SK-N-SH (cell line): ENCODE results near the gene TRIM28. TPM values are rescaled to one million over a fixed set of nuclear protein-coding genes. Genes with fewer than 3 reads are reported as not detected.

Experiments
- CTCF ChIA-PET: fragments of 300-600, 350-600 bp; formaldehyde crosslinking; extraction: SDS; loops from one replicate; lab custom pipeline; 2021; lab: Yijun Ruan, JAX
- POLR2A ChIA-PET: fragments of 350-600 bp; sonication (Branson Sonifier 250); formaldehyde crosslinking; extraction: SDS; loops from one replicate; lab custom pipeline; 2020; ENCODE audit warnings: antibody characterized with exemption, inconsistent platforms; lab: Yijun Ruan, JAX
- DNase-seq: peaks from one replicate; pipeline ENCODE4 v3.0.0; 2012
- H2AFZ ChIP-seq: fragments of 200-600 bp; sonication (generic); 2 replicates; pipeline ENCODE4 v1.8.1; 2016; ENCODE audit warnings: antibody characterized with exemption, mild to moderate bottlenecking, low read depth
- H3F3A ChIP-seq: fragments of 200-600 bp; sonication (generic); replicated peaks from 2 replicates; pipeline ENCODE3; 2016; ENCODE audit warnings: antibody characterized with exemption, mild to moderate bottlenecking; ENCODE audit not compliant: insufficient read depth
- H3K27ac ChIP-seq, 2 experiments: fragments of 200-500 bp in 1 of 2; fragments of 200-600 bp in 1 of 2; sonication (Bioruptor generic) in 1 of 2; sonication (generic), shearing (Covaris generic) in 1 of 2; 2 replicates each; pipeline versions ENCODE4 v1.5.1 to v1.6.1; 2014 to 2016; ENCODE audit warnings: low read depth in 2 of 2, inconsistent platforms in 1 of 2, low read length in 1 of 2, mild to moderate bottlenecking in 1 of 2, mixed read lengths in 1 of 2
- H3K27me3 ChIP-seq: fragments of 200-600 bp; sonication (generic), shearing (Covaris generic); 2 replicates; pipeline ENCODE4 v1.6.1; 2016; ENCODE audit warnings: mixed run types; ENCODE audit not compliant: insufficient read depth
- H3K36me3 ChIP-seq, 2 experiments: fragments of 200-500 bp in 1 of 2; fragments of 200-600 bp in 1 of 2; sonication (Bioruptor generic) in 1 of 2; sonication (generic) in 1 of 2; replicated peaks in 1 of 2; 2 replicates each; pipeline versions ENCODE3 to v1.5.1; 2014 to 2016; ENCODE audit warnings: low read length in 1 of 2, mild to moderate bottlenecking in 1 of 2; ENCODE audit not compliant: insufficient read depth in 2 of 2, control insufficient read depth in 1 of 2
- H3K4me1 ChIP-seq, 2 experiments: fragments of 200-500 bp in 1 of 2; fragments of 200-600 bp in 1 of 2; sonication (Bioruptor generic) in 1 of 2; sonication (generic), shearing (Covaris generic) in 1 of 2; 2 replicates each; pipeline versions ENCODE4 v1.5.1 to v1.6.1; 2014 to 2016; ENCODE audit warnings: low read depth in 1 of 2, low read length in 1 of 2, mixed run types in 1 of 2; ENCODE audit not compliant: insufficient read depth in 2 of 2, control insufficient read depth in 1 of 2
- H3K4me2 ChIP-seq: fragments of 200-600 bp; sonication (generic), shearing (Covaris generic); 2 replicates; pipeline ENCODE4 v1.6.1; 2017; ENCODE audit warnings: mixed run types
- H3K4me3 ChIP-seq, 2 experiments: fragments of 200-500 bp in 1 of 2; fragments of 200-600 bp in 1 of 2; sonication (Bioruptor generic) in 1 of 2; sonication (generic), shearing (Covaris generic) in 1 of 2; 2 replicates each; pipeline versions ENCODE4 v1.5.1 to v1.8.1; 2014 to 2016; ENCODE audit warnings: low read depth in 2 of 2, inconsistent platforms in 1 of 2, low read length in 1 of 2, mild to moderate bottlenecking in 1 of 2, mixed read lengths in 1 of 2, moderate library complexity in 1 of 2
- H3K79me2 ChIP-seq: fragments of 200-600 bp; sonication (generic); 2 replicates; pipeline ENCODE4 v1.8.1; 2017; ENCODE audit warnings: mild to moderate bottlenecking; ENCODE audit not compliant: insufficient read depth
- H3K9ac ChIP-seq: fragments of 200-600 bp; sonication (generic); 2 replicates; pipeline ENCODE4 v1.6.1; 2017; ENCODE audit warnings: mixed run types
- H3K9me2 ChIP-seq: fragments of 200-600 bp; sonication (generic); 2 replicates; pipeline ENCODE4 v1.6.1; 2017; ENCODE audit warnings: mixed run types
- H3K9me3 ChIP-seq: fragments of 200-600 bp; sonication (generic); 2 replicates; pipeline ENCODE4 v1.6.1; 2017; ENCODE audit warnings: mixed run types, mild to moderate bottlenecking, moderate library complexity
- H4K20me1 ChIP-seq: fragments of 200-600 bp; sonication (generic); 2 replicates; pipeline ENCODE4 v1.6.1; 2017; ENCODE audit warnings: mild to moderate bottlenecking, mixed run types; ENCODE audit not compliant: insufficient read depth
- EP300 ChIP-seq, 2 experiments: IDR thresholded peaks; 2 replicates each; pipeline versions ENCODE4 v1.4.0 to v1.6.1; 2012; ENCODE audit warnings: borderline replicate concordance in 1 of 2, low read depth in 1 of 2, low read length in 1 of 2
- EZH2phosphoT487 ChIP-seq: fragments of 200-600 bp; sonication (generic); IDR thresholded peaks from 2 replicates; pipeline ENCODE4 v1.6.1; 2017; ENCODE audit warnings: low read depth, mixed run types, mild to moderate bottlenecking, antibody characterized with exemption, moderate library complexity, borderline replicate concordance
- FOSL2 ChIP-seq: IDR thresholded peaks from 2 replicates; pipeline ENCODE4 v1.4.0; 2012; ENCODE audit warnings: low read depth, mild to moderate bottlenecking, moderate library complexity, borderline replicate concordance
- FOXJ3 ChIP-seq: sonication (generic); formaldehyde crosslinking; IDR thresholded peaks from 2 replicates; pipeline ENCODE4 v1.5.1; 2020; ENCODE audit warnings: mild to moderate bottlenecking, missing genetic modification reagents
- FOXM1 ChIP-seq: IDR thresholded peaks from 2 replicates; pipeline ENCODE4 v1.4.0; 2012; ENCODE audit warnings: low read depth, mild to moderate bottlenecking
- GABPA ChIP-seq: IDR thresholded peaks from 2 replicates; pipeline ENCODE4 v1.4.0; 2012; ENCODE audit warnings: low read depth, mild to moderate bottlenecking
- GATA2 ChIP-seq: sonication (generic); formaldehyde crosslinking; IDR thresholded peaks from 2 replicates; pipeline ENCODE4 v1.5.0; 2020; ENCODE audit warnings: mild to moderate bottlenecking, missing genetic modification reagents
- MEF2A ChIP-seq: IDR thresholded peaks from 2 replicates; pipeline ENCODE4 v1.4.0; 2012; ENCODE audit warnings: low read depth, borderline replicate concordance
- NRF1 ChIP-seq: IDR thresholded peaks from 2 replicates; pipeline ENCODE4 v1.6.1; 2012; ENCODE audit warnings: low read depth, mild to moderate bottlenecking, low read length
- RAD21 ChIP-seq: IDR thresholded peaks from 2 replicates; pipeline ENCODE4 v1.6.1; 2012; ENCODE audit warnings: mild to moderate bottlenecking, low read length
- RCOR1 ChIP-seq: fragments of 150-350 bp; IDR thresholded peaks from 2 replicates; pipeline ENCODE4 v1.6.1; 2017; ENCODE audit warnings: antibody characterized with exemption, low read length
- REST ChIP-seq: IDR thresholded peaks from 2 replicates; pipeline ENCODE4 v1.6.1; 2012; ENCODE audit warnings: mild to moderate bottlenecking, low read depth, low read length, moderate library complexity
- RXRA ChIP-seq: IDR thresholded peaks from 2 replicates; pipeline ENCODE4 v1.4.0; 2012; ENCODE audit warnings: low read depth, mild to moderate bottlenecking, borderline replicate concordance
- SIN3A ChIP-seq: IDR thresholded peaks from 2 replicates; pipeline ENCODE4 v1.6.1; 2012; ENCODE audit warnings: low read depth, mild to moderate bottlenecking, low read length, moderate library complexity, borderline replicate concordance
- SMC3 ChIP-seq: IDR thresholded peaks from 2 replicates; pipeline ENCODE4 v1.6.1; 2012; ENCODE audit warnings: low read depth, low read length, improper control_type of control experiment
- TAF1 ChIP-seq: IDR thresholded peaks from 2 replicates; pipeline ENCODE4 v1.6.1; 2012; ENCODE audit warnings: low read depth, mild to moderate bottlenecking, low read length, moderate library complexity, borderline replicate concordance
- TCF12 ChIP-seq: IDR thresholded peaks from 2 replicates; pipeline ENCODE4 v1.4.0; 2012
- TEAD4 ChIP-seq: IDR thresholded peaks from 2 replicates; pipeline ENCODE4 v1.4.0; 2012; ENCODE audit warnings: mild to moderate bottlenecking, borderline replicate concordance; ENCODE audit not compliant: insufficient read depth
- YY1 ChIP-seq: IDR thresholded peaks from 2 replicates; pipeline ENCODE4 v1.4.0; 2012; ENCODE audit warnings: low read depth, mild to moderate bottlenecking
- ZBTB33 ChIP-seq: IDR thresholded peaks from 2 replicates; pipeline ENCODE4 v1.4.0; 2012; ENCODE audit warnings: low read depth, borderline replicate concordance
- WGBS: methylation state at CpG from one replicate; pipeline ENCODE4 v1.1.6; 2017; ENCODE audit warnings: low lambda C conversion rate; 5-methylcytosine and 5-hydroxymethylcytosine counted together
- polyA plus RNA-seq, 3 experiments: library from polyadenylated mRNA; depleted of rRNA; stranded (reverse); fragments of >200 nt; gene quantifications; 2 replicates each; pipeline ENCODE4 v1.2.3, GENCODE V29; 2012
- TF ChIP-seq, protein P1 (sequence below): fragments of 150-350 bp; IDR thresholded peaks from 2 replicates; pipeline ENCODE4 v1.6.1; 2016; ENCODE audit warnings: mild to moderate bottlenecking, low read depth, low read length
- TF ChIP-seq, protein P2 (sequence below): IDR thresholded peaks from 2 replicates; pipeline ENCODE4 v1.4.0; 2012; ENCODE audit warnings: low read depth, borderline replicate concordance

The TRIM28 gene
- polyA plus RNA-seq, 1 of the 3 experiments (the other 2 are of a cell fraction), result 594 TPM

DNA sequence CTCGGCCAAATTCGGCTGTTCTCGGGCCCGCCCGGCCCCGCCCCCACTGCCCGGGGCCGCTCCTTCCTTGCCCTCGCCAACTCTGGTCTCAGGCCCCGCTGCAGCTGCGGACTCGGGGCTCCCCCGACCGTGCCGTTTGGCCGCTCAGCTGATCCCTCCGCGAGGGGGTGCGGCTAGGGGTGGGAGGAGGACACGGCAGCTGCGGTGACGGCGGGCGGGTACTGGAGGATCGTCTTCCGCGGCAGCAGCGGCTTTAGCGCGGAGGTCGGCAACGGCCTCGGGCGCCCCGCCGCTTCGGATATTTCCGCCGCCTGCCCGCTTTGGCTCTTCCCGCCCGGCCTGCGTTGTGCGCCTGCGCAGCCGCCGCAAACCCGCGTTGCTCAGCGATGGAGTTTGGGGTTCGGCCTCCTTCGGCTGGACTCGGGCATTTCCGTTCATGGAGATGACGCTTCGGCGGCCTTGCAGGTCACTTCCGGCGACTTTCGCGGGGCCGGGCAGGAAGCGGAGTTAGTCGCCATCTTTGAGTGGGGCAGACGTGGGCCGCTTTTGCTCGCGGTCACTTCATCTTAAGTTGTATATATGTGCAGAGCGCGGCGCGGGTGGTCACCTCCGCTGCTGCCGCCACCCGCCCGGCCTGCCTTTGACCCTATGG, 14.9 kb downstream of the TRIM28 start (continued):
- peak; percentile 82 for TF ChIP-seq GABPA
- no peak for TF ChIP-seq GATA2

DNA sequence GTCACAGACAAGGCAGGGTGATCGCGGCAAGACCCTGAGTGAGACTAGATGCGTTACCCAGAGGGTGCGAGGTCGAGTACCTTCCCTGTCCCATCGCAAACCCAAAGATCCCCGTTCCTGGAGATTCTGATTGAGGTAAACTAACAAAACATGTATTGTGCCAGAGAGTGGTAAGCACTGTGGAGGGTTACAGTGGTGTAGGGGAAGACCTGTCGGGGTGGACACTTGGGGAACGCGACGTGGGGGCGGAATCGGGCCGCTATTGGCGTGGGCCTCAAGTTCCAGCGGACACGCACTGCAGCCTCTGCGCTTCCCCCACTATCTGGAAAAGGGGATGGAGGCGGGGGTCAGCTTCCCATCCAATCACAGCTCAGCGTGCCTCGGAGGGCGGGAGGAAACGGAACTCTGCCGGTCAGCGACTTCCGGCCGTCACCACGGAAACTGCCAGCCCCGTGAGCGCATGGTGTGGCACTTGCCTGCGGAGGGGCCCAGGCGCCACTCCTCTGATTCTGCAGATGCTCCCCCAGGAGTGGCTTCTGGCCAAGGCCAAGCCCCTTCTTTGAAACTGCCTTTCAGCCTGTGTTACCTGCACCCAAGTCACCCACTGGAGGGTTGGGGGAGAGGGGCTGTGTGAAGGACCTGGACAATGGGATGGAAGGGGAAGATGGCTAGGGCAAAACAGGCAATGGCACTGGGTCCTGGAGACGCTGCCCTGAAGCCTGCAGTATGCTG, 15.6 kb downstream of the TRIM28 start:
- POLR2A ChIA-PET, result interaction anchor here (0.6 to 5.7 kb wide), 8 partner anchors 10 to 45 kb away, joined by 3 to 35 read pairs (median 8); partner anchors contain the start of genes MZF1, TRIM28 and ZBTB45
- TF ChIP-seq NRF1 (no peak), FOSL2 (no peak), FOXM1 (no peak), SMC3 (no peak), TAF1 (peak; percentile 87), RCOR1 (peak; percentile 25), TEAD4 (no peak), FOXJ3 (CRISPR knock-in tag) (no peak), MEF2A (no peak), YY1 (peak; percentile 79), RAD21 (no peak), GABPA (peak; percentile 94), EP300 (IDR thresholded peaks at IDR 0.05; ENCODE audit: borderline replicate concordance in 1 of 2, low read depth in 1 of 2, low read length in 1 of 2) (no peak), ZBTB33 (no peak), GATA2 (no peak), EZH2phosphoT487 (no peak), TCF12 (peak; percentile 6; the same call in 1 of the 2 replicates), RXRA (no peak), SIN3A (peak; percentile 59; the same call in 1 of the 2 replicates), REST (no peak)
- TF ChIP-seq, protein P1, sequence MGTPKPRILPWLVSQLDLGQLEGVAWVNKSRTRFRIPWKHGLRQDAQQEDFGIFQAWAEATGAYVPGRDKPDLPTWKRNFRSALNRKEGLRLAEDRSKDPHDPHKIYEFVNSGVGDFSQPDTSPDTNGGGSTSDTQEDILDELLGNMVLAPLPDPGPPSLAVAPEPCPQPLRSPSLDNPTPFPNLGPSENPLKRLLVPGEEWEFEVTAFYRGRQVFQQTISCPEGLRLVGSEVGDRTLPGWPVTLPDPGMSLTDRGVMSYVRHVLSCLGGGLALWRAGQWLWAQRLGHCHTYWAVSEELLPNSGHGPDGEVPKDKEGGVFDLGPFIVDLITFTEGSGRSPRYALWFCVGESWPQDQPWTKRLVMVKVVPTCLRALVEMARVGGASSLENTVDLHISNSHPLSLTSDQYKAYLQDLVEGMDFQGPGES, result no peak
- TF ChIP-seq, protein P2, sequence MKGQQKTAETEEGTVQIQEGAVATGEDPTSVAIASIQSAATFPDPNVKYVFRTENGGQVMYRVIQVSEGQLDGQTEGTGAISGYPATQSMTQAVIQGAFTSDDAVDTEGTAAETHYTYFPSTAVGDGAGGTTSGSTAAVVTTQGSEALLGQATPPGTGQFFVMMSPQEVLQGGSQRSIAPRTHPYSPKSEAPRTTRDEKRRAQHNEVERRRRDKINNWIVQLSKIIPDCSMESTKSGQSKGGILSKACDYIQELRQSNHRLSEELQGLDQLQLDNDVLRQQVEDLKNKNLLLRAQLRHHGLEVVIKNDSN, result no peak

More for the DNA sequence above, 15.6 kb downstream of the TRIM28 start:
- DNase-seq, result peak; percentile 93
- H3K9me3 ChIP-seq, result no peaks in the 10 kb centered on the region
- H3K36me3 ChIP-seq, result peaks cover 16 to 18% of the 10 kb centered on the region in 2 experiments
- H3F3A ChIP-seq, result peaks cover 36% of the 10 kb centered on the region
- H3K9ac ChIP-seq, result peak overlapping the region; percentile 100
- WGBS, result under 1% methylated on average over 29 of the region's 33 CpGs
- H3K4me1 ChIP-seq, result peaks cover 20 to 67% of the 10 kb centered on the region in 2 experiments; a peak in 3 of 4 replicates
- CTCF ChIA-PET, result no interaction called here
- H4K20me1 ChIP-seq, result peaks cover 9% of the 10 kb centered on the region; the same call in 1 of the 2 replicates
- H3K27me3 ChIP-seq, result no peaks in the 10 kb centered on the region
- H3K4me2 ChIP-seq, result peak overlapping the region; percentile 99
- peak overlapping the region; percentile 99 to 100 for H3K27ac ChIP-seq
- H3K9me2 ChIP-seq, result no peaks in the 10 kb centered on the region
- peak overlapping the region; percentile 91 to 96 for H3K4me3 ChIP-seq
- 0 out of 2 replicates have a peak overlapping the region, but pooled peaks have one; percentile 19 for H2AFZ ChIP-seq
- peaks cover 35% of the 10 kb centered on the region for H3K79me2 ChIP-seq
